Activated naive CD4-positive, alpha-beta T cell treated with anti-CD3 and anti-CD28 coated beads, Interleukin-2, amount 50 U/mL, for 24 hours (primary cell): ENCODE measurements around the gene JARID2.

Source experiments
- H3K27ac Mint-ChIP-seq: one replicate; pipeline ENCODE4 v1.8.0; 2021; ENCODE audit warnings: mild to moderate bottlenecking, mixed read lengths
- H3K27me3 Mint-ChIP-seq: one replicate; pipeline ENCODE4 v1.8.0; 2021; ENCODE audit warnings: mixed read lengths
- H3K36me3 Mint-ChIP-seq: one replicate; pipeline ENCODE4 v1.8.0; 2021; ENCODE audit warnings: mixed read lengths
- H3K4me1 Mint-ChIP-seq: one replicate; pipeline ENCODE4 v1.8.0; 2021; ENCODE audit warnings: mixed read lengths
- H3K4me3 Mint-ChIP-seq: one replicate; pipeline ENCODE4 v1.8.0; 2021; ENCODE audit warnings: mild to moderate bottlenecking, mixed read lengths
- H3K9me3 Mint-ChIP-seq: one replicate; pipeline ENCODE4 v1.8.0; 2021; ENCODE audit warnings: mixed read lengths

The JARID2 gene

GRCh38 chr6:15481390-15482291 is 235.8 kb downstream of the JARID2 start:
- Mint-ChIP-seq H3K4me1 (peaks cover 74% of the 10 kb centered on the region), H3K9me3 (no peaks in the 10 kb centered on the region), H3K36me3 (peaks cover 14% of the 10 kb centered on the region), H3K27ac (peak overlapping the region; percentile 87), H3K4me3 (peak overlapping the region; percentile 71), H3K27me3 (no peaks in the 10 kb centered on the region)

DNA sequence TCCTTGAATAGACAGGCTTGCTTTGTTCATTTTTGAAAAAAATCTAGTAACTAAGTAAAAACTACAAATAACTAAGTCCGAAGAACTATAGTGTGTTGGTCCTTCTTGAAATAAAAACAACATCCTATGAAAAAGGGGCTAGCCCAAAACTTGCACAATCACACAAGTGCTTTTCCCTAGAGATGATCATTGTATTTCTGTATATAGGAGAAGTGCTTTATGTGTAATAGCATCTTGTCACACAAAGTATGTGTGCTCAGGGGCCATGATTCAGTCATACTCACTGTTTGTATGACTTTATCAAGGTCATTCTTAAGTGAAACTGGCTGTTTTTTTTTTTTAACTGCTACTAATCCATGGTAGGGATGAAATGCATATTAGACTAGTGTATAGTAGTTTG is 237.2 kb downstream of the JARID2 start:
- Mint-ChIP-seq H3K4me1 (peaks cover 65% of the 10 kb centered on the region), H3K27ac (no peak overlapping the region)

DNA sequence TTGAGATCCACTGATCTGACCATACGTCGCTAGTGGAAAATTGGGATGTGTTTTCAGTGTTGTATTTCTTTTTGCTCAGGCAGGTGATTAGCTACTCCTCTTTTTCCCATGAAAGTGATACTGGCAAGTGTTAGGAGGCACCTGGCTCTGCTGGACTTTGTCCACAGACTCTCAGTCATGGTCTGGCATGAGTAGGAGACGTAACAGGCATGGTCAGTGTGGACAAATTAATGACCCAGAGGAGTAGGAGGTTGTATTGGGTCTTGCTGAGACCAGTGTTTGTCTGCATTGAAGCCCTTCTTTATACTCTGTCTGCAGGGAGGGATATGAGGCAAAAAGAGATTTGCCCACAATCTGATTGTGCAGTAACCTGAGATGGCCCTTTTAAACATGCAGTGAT is 238.3 kb downstream of the JARID2 start:
- Mint-ChIP-seq H3K27me3 (no peaks in the 10 kb centered on the region), H3K4me3 (no peak overlapping the region), H3K27ac (peak overlapping the region; percentile 30), H3K36me3 (peaks cover 3% of the 10 kb centered on the region), H3K9me3 (no peaks in the 10 kb centered on the region), H3K4me1 (peaks cover 64% of the 10 kb centered on the region)

More for the DNA sequence above, 237.2 kb downstream of the JARID2 start:
- peaks cover 6% of the 10 kb centered on the region for H3K36me3 Mint-ChIP-seq
- no peaks in the 10 kb centered on the region for H3K9me3 Mint-ChIP-seq
- H3K27me3 Mint-ChIP-seq: no peaks in the 10 kb centered on the region
- H3K4me3 Mint-ChIP-seq: no peak overlapping the region

DNA sequence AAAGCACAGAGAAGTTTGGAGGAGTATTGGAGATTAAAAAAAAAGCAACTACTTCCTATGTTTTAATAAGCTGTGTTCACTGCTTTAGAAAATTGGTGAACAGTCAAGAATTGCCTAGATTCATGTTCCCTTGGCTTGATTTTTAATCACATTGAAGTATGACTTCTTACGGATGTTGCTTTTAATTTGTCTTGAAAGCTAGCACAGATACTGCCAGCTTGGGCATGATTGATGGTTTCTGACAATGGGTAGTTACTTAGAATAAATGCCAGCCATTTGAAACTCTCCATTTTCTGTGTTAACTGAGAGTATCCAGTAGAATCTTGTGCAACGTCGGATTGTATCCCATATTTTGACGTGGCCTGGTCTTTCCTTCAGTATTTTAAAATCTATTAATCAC is 239.0 kb downstream of the JARID2 start:
- Mint-ChIP-seq H3K27me3 (no peaks in the 10 kb centered on the region), H3K4me1 (peaks cover 64% of the 10 kb centered on the region), H3K36me3 (peaks cover 3% of the 10 kb centered on the region), H3K4me3 (no peak overlapping the region), H3K9me3 (no peaks in the 10 kb centered on the region), H3K27ac (no peak overlapping the region)

DNA sequence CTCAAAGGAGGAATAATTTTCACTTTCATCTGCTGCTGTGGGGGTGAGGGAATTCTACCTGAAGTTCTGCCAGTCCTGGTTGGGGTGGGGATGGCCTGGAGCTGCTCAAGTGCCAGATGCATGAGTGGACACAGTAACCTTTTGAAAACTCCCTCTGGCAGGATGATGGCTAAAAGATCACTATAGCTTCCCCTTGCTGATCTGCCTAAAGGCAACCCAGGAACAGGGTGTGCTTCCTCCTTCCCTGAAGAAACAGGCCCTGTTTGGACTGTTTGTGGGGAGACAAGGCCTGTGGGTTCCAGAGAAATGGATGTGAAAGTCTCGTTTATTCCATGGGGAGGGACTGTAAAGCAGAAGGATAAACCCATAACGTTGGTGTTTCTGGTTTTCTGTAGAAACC is 240.1 kb downstream of the JARID2 start:
- H3K27ac Mint-ChIP-seq: no peak overlapping the region

GRCh38 chr6:15487262-15487661 is 241.4 kb downstream of the JARID2 start:
- no peak overlapping the region for H3K4me3 Mint-ChIP-seq
- H3K27me3 Mint-ChIP-seq: no peaks in the 10 kb centered on the region
- peaks cover 2% of the 10 kb centered on the region for H3K36me3 Mint-ChIP-seq
- peak overlapping the region; percentile 21 for H3K27ac Mint-ChIP-seq
- peaks cover 65% of the 10 kb centered on the region for H3K4me1 Mint-ChIP-seq
- no peaks in the 10 kb centered on the region for H3K9me3 Mint-ChIP-seq

More for the DNA sequence above, 240.1 kb downstream of the JARID2 start:
- H3K36me3 Mint-ChIP-seq: peaks cover 3% of the 10 kb centered on the region
- H3K4me1 Mint-ChIP-seq: peaks cover 63% of the 10 kb centered on the region
- H3K27me3 Mint-ChIP-seq: no peaks in the 10 kb centered on the region
- H3K9me3 Mint-ChIP-seq: no peaks in the 10 kb centered on the region
- no peak overlapping the region for H3K4me3 Mint-ChIP-seq

GRCh38 chr6:15489261-15489962 is 243.5 kb downstream of the JARID2 start:
- Mint-ChIP-seq H3K4me3 (no peak overlapping the region), H3K36me3 (peaks cover 2% of the 10 kb centered on the region), H3K27me3 (no peaks in the 10 kb centered on the region), H3K27ac (peak overlapping the region; percentile 76), H3K4me1 (peaks cover 57% of the 10 kb centered on the region), H3K9me3 (no peaks in the 10 kb centered on the region)

- H3K9me3 Mint-ChIP-seq: no peaks in the 10 kb centered on the region
These were observed 244.6 kb downstream of the JARID2 start for GRCh38 chr6:15490242-15491100.

GRCh38 chr6:15491255-15491985 is 245.6 kb downstream of the JARID2 start:
- Mint-ChIP-seq H3K9me3 (no peaks in the 10 kb centered on the region), H3K4me1 (peaks cover 51% of the 10 kb centered on the region), H3K36me3 (peaks cover 2% of the 10 kb centered on the region), H3K27me3 (no peaks in the 10 kb centered on the region), H3K27ac (peak overlapping the region; percentile 48), H3K4me3 (no peak overlapping the region)

More at GRCh38 chr6:15490242-15491100, 244.6 kb downstream of the JARID2 start:
- Mint-ChIP-seq H3K27ac (peak overlapping the region; percentile 76), H3K4me1 (peaks cover 51% of the 10 kb centered on the region), H3K4me3 (no peak overlapping the region), H3K36me3 (peaks cover 2% of the 10 kb centered on the region), H3K27me3 (no peaks in the 10 kb centered on the region)

DNA sequence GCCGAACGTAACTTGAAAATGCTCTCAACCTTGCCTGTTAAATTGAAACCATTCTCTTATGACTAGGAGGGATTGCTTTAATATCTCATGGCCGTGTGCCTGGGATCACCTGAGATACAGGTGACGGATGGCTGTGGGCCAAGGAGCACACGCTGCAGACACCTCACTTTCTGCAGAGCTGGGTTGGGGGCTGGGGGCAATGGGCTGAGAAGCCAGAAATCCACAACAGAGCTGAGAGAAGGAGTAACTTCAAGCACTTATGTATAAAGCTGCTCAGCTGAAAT is 246.1 kb downstream of the JARID2 start:
- no peak overlapping the region for H3K4me3 Mint-ChIP-seq
- no peak overlapping the region for H3K27ac Mint-ChIP-seq
- H3K4me1 Mint-ChIP-seq: peaks cover 47% of the 10 kb centered on the region
- peaks cover 2% of the 10 kb centered on the region for H3K36me3 Mint-ChIP-seq
- H3K9me3 Mint-ChIP-seq: no peaks in the 10 kb centered on the region
- H3K27me3 Mint-ChIP-seq: no peaks in the 10 kb centered on the region

DNA sequence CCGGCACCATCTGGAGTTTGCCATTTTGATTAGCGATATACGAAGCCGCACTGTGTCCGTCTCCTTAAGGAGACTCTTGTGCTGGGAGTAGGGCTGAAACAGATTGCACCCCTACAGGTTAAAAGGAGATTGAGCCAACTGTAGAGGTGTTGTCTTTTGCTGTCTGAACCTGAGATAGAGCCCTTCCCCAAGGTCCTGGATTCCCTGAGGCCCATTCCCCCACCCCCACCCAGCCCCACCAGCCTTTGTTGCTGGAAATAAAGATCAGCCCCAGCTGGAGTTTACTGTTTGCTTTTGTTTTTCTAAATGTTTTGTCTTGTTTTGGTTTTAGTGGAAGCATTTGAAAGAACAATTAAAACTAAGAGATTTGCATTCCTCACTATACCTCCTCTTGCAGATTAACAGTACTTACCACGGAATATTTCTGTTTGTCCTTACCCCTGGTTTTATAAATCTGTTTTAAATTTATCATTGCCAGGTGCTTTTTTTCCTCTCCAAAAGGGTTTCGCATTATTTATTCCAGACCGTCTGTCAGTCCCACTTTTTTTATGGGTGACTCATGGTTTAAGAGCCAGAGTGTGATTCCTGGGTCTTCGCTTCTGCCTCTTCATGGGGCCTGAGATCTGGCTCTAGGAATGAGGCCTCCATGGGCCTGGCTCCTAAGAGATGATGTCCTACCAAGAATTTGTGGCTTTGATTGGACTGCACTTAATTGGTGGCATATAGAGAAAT is 247.7 kb downstream of the JARID2 start:
- H3K27me3 Mint-ChIP-seq: no peaks in the 10 kb centered on the region
- H3K4me3 Mint-ChIP-seq: no peak overlapping the region
- H3K9me3 Mint-ChIP-seq: no peaks in the 10 kb centered on the region
- H3K36me3 Mint-ChIP-seq: peaks cover 2% of the 10 kb centered on the region
- H3K4me1 Mint-ChIP-seq: peaks cover 40% of the 10 kb centered on the region
- peak overlapping the region; percentile 23 for H3K27ac Mint-ChIP-seq

DNA sequence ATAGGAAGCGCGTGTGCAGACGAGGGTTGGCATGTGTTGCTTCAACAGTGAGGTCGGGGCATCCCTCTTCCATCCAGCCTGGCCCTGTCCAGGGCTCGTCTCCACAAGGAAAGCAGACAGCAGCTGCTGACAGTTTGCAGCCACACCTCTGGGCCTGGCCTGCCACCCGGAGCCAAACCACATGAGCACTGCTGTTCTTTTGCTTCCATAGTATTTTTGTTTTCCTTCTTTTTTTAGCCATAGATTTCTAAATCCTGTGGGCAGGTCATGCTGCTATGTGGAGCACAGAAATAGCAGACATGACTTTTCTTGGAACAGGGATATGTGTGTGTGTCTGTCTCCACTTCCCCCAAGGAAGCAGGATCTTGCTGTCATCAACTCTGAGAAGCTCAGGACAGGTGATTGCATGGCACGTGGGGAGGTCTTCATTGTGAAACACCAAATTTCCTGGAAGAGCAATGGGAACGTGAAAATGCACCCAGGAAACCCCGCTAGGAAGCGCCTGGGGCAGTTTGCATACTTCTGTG is 249.6 kb downstream of the JARID2 start:
- Mint-ChIP-seq H3K9me3 (no peaks in the 10 kb centered on the region), H3K4me3 (no peak overlapping the region), H3K36me3 (peaks cover 4% of the 10 kb centered on the region), H3K27me3 (no peaks in the 10 kb centered on the region), H3K27ac (peak overlapping the region; percentile 24), H3K4me1 (peaks cover 27% of the 10 kb centered on the region)

DNA sequence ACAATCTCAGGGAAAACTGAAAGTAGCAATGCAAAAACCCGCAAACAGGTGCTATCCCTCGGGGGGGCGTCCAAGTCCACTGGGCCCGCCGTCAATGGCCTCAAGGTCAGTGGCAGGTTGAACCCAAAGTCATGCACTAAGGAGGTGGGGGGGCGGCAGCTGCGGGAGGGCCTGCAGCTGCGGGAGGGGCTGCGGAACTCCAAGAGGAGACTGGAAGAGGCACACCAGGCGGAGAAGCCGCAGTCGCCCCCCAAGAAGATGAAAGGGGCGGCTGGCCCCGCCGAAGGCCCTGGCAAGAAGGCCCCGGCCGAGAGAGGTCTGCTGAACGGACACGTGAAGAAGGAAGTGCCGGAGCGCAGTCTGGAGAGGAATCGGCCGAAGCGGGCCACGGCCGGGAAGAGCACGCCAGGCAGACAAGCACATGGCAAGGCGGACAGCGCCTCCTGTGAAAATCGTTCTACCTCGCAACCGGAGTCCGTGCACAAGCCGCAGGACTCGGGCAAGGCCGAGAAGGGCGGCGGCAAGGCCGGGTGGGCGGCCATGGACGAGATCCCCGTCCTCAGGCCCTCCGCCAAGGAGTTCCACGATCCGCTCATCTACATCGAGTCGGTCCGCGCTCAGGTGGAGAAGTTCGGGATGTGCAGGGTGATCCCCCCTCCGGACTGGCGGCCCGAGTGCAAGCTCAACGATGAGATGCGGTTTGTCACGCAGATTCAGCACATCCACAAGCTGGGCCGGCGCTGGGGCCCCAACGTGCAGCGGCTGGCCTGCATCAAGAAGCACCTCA is 250.7 kb downstream of the JARID2 start:
- H3K27me3 Mint-ChIP-seq: no peaks in the 10 kb centered on the region
- no peaks in the 10 kb centered on the region for H3K9me3 Mint-ChIP-seq
- H3K36me3 Mint-ChIP-seq: peaks cover 4% of the 10 kb centered on the region
- no peak overlapping the region for H3K4me3 Mint-ChIP-seq
- no peak overlapping the region for H3K27ac Mint-ChIP-seq
- H3K4me1 Mint-ChIP-seq: peaks cover 17% of the 10 kb centered on the region

DNA sequence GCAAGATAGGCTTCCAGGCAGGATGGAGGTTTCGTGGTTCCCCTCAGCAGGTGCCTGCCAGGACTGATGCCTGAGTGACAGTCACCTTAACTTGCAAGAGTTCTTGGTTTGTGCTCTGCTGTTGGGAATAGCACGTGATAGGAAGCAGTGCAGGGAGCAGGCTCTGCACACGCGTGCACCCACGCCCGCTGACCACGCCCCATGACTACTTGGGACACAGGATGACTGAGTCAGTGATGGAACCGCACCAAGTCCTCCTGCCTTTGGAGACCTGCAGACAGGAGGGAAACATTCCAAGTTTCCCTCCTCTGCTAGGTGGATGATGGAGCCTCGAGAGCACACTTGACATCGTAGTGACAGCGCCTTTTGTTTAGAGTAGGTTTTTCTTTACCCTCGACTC is 252.8 kb downstream of the JARID2 start:
- Mint-ChIP-seq H3K27ac (no peak overlapping the region), H3K4me1 (peaks cover 4% of the 10 kb centered on the region), H3K9me3 (no peaks in the 10 kb centered on the region), H3K27me3 (no peaks in the 10 kb centered on the region), H3K36me3 (peaks cover 6% of the 10 kb centered on the region), H3K4me3 (no peak overlapping the region)
